Peyer's patch (tissue), 4 donors: Measurements from ENCODE around the gene NDUFA11.

Experiments used
- CTCF ChIP-seq, 6 experiments: fragments of 450-650 bp in 4 of 6; fragments of 200-600 bp in 2 of 6; sonication (generic) in 1 of 6; IDR thresholded peaks; one replicate each; pipeline ENCODE4 v1.5.1; 2017 to 2019; ENCODE audit warnings: antibody characterized with exemption in 6 of 6, mild to moderate bottlenecking in 3 of 6, moderate library complexity in 1 of 6
- POLR2A ChIP-seq, 2 donors: fragments of 450-650 bp; IDR thresholded peaks; one replicate each; pipeline ENCODE4 v1.5.1; 2017; ENCODE audit warnings: antibody characterized with exemption in 2 of 2, mild to moderate bottlenecking in 2 of 2, moderate library complexity in 2 of 2

- TF ChIP-seq CTCF (IDR thresholded peaks at IDR 0.05): no peak
- TF ChIP-seq POLR2A (IDR thresholded peaks at IDR 0.05): no peak
Observed at GRCh38 chr19:5893907-5894703, 9.5 kb downstream of the NDUFA11 start.
